Fibroblast of gingiva (primary cell): ENCODE measurements around the gene KRT40.
"Not testable (repeated sequence)": the region's sequence is repeated elsewhere in the genome, so short reads cannot be mapped to it uniquely, and the experiment has no call there.

Experiments
- DNase-seq: peaks from one replicate; pipeline ENCODE4 v3.0.0-alpha.2; 2011; ENCODE audit warnings: low read depth

KRT40 gene

DNA sequence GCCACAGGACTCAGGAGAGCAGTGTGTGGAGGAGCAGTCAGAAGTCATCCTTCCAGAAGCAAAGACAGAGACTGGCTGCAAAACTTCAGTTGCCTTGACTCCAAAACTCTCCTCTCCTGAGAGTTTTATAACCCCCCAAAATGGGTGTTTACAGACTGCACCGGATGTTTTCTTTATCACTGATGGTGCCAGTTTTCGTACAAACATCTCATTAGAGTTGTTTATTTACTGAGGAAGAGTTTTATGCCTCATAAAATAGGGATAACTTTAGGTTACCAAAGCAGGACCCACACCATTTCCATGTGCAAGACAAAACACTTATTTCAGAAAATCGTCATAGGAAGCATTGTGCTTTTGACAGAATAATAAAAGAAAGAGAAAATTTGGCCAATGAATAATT is at the start of gene KRT40:
Gene KRT40, minus strand, starts transcription at position 101 of the 400 bp plus-strand sequence. Its CDS starts 53 bp downstream, at position 48.
- no peak for DNase-seq

- DNase-seq = no peak
Observed at GRCh38 chr17:41029633-41030245, 45.6 kb upstream of the KRT40 start, which contains the start of gene KRTAP1-4. KRTAP1-4 (minus strand) TSS chr17:41030195; CDS start chr17:41030078, 117 bp downstream.

GRCh38 chr17:41026715-41027471 is 42.8 kb upstream of the KRT40 start, which contains the start of gene KRTAP1-5:
KRTAP1-5 (minus strand) TSS chr17:41027208; CDS start chr17:41027155, 53 bp downstream.
- peak; percentile 94 for DNase-seq

DNA sequence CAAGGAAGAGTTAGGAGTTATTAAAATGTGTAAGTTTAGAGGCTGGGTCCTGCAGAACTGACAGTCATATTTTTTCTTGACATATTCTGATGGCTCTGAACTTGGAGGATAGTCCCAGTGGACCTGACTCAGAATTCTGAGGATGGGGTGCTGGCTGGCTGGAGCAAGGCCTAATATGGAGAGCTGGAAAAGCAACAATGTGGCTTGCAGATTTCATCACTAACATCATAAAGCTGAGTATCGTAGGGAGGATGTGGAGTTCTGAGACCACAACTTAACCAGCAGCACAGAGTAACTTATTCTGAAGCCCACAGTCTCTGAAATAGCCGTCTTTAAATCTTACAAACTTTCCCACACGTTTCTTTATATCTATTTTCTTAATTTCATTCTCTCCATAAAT is 40.6 kb upstream of the KRT40 start:
- no peak for DNase-seq

GRCh38 chr17:41020336-41020735 is 36.2 kb upstream of the KRT40 start:
- no peak for DNase-seq

- DNase-seq = no peak
Observed at GRCh38 chr17:41019415-41019814, 35.3 kb upstream of the KRT40 start.

- no peak for DNase-seq
Observed at GRCh38 chr17:41018541-41018940, 34.4 kb upstream of the KRT40 start.

- DNase-seq = no peak
Observed at GRCh38 chr17:41016578-41017215, 32.6 kb upstream of the KRT40 start.

DNA sequence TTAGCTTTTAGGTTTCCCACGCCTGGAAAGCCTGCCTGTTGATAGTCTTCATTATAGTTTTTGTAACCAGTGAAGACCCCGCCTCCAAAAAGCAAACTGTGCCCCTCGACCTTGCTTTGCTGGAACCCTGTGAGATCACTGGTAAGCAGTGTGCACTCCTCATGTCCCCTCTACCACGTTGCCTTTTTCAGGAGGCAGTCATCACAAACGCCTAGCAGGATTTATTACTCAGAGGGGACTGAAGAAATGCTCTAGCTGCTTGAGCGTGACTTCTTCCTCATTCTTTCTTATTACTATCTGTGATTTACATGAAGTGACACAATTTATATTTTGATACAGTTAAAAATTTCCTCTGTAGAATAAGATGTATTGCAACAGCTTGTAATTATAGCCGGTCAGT is 31.3 kb upstream of the KRT40 start:
- no peak for DNase-seq

- DNase-seq = peak; percentile 72
Observed at GRCh38 chr17:41013606-41014005, 29.5 kb upstream of the KRT40 start.

- no peak for DNase-seq
Observed at GRCh38 chr17:41013181-41013580, 29.1 kb upstream of the KRT40 start.

DNA sequence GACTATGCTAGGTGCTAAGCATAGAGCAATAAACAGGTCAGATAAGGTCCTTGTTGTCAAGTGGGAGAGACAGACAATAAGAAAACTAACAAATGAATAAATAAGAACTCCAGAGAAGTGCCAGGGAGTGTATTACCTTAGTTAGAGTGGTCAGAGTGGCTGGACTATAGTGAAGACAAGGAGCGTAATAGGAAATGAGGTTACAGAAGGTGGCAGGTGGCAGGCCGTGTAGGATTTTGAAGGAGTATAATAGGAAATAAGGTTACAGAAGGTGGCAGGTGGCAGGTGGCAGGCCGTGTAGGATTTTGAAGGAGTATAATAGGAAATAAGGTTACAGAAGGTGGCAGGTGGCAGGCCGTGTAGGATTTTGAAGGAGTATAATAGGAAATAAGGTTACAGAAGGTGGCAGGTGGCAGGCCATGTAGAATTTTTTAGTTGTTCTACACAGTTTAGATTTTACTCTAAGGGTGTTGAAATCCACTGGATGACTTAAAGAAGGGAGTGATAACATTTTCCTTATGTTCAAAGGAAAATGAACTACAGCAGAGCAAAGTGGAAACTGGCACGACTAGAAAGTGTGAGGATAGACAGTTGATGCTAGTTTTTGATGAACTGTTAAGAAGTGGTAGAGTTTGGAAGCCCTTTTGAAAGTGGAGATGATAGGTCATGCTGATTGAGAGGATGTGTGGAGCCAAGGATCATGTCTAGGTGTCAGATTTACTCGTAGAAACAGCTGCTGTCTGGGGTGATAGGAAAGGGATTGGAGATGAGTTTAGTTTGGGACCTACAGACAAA is 28.4 kb upstream of the KRT40 start:
- no peak for DNase-seq

DNA sequence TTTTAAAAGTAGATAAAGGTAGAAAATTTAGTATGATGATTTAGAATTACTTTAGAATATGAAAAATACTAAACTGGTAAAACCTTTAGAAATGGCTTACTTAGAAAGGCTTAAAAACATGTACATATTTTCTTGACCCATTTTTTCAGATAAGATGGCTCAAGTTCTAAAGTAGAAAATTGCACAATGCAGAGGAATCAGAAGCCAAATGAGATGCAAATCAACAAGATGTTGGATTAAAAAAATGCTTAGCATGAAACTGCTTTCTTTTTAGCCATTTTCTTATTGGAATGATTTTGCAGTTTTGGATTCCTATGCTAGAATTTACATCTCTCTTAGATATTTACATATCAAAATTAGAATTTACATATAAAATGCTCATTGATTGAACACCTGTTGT is 26.3 kb upstream of the KRT40 start:
- peak; percentile 33 for DNase-seq

GRCh38 chr17:41009936-41010335 is 25.8 kb upstream of the KRT40 start:
- DNase-seq = no peak

DNA sequence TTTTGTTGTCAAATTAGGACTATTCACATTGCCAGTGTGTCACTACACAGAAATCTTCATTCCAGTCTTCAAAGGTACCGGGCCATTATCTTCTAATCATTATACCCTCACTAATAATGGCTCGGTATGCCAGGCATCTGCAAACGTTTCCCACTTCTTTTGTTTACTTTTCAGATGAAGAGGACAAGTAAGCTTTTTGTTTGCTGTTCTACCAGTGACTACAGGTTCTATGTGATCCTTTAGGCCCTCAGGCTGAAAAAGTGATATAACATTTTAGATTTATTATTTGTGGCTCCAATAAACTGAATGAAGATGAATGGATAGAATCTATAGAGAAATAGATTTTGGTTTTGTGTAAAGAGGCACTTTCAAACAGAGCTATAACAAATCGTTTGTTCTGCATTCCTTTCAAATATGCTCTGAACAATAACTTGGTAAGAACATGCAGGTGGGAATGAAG is 25.2 kb upstream of the KRT40 start:
- DNase-seq = no peak

DNA sequence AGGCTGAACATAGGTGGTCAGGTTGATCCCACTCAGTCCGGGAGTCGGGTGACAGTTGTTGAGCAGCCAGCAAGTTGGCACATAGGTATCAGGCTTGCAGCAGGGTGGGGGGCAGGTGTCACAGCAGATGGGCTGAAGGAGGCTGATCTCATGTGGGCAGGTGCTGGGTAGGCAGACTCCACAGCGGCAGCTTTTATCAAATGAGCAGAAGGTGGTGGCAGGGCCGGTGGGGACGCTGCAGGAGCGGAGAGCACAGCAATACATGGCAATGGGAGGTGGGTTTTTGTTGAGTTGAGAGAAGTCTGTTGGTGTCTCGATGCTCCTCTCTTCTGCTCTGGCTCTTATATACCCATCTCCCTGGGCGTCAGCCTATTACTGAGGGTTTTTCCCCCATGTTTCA is 24.7 kb upstream of the KRT40 start, which contains the start of gene KRTAP3-1:
Gene KRTAP3-1, minus strand, starts transcription at position 318 of the 400 bp plus-strand sequence. Its CDS starts 54 bp downstream, at position 264.
- DNase-seq = no peak

DNA sequence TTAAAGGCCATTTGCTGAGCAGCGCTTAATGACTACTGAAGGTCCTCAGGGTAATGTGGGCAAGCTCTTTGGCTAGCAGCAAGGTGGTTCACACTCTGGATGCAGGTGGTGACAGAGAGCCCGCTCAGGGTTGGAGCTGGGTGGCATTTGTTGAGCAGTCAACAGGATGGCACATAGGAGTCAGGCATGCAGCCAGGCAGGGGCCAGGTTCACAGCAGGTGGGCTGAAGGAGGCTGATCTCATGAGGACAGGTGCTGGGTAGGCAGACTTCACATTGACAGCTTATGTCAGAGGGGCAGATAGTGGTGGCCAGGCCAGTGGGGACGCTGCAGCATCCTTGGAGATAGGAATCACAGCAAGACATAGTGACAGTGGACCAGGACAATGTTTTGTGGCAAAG is 20.3 kb upstream of the KRT40 start:
- no peak for DNase-seq

DNA sequence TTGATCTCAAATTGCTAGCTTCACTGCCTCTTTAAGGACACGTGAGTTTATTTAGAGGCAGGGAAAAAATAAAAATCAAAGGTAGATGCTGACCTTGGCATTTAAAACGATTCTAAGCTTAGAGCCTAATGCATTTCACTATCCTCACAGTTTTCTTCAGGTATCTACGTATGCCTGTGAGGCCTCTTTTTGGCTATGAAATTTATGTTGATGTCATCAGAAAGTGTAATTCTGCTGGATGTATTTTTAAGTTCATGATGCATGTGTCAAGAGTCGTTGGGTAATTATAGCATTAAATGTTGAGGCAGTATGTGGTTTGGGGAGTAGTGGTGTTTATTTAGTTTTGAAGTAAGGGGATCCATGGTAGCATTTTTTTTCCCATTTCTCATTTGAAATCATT is 19.8 kb upstream of the KRT40 start:
- no peak for DNase-seq

- no peak for DNase-seq
Observed at GRCh38 chr17:41002814-41003213, 18.7 kb upstream of the KRT40 start.

DNA sequence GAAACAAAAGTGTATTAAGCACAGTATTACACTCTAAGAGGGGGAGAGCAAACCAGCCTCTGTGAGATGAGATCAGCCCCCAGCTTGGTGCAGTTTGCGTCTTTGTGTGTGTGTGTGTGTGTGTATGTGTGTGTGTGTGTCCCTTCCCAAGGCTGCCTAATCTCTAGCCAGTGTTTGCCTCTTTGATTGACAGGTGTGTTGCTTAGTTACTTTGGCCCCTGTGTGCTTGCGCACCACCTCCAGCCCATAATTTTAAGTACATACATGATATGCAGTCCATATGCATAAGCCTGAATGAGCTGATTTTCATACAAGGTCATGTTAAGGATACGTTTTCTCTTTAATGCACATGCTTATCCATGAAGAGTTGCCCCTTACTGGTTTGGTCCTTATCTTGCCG is 17.7 kb upstream of the KRT40 start:
- DNase-seq = no peak

DNA sequence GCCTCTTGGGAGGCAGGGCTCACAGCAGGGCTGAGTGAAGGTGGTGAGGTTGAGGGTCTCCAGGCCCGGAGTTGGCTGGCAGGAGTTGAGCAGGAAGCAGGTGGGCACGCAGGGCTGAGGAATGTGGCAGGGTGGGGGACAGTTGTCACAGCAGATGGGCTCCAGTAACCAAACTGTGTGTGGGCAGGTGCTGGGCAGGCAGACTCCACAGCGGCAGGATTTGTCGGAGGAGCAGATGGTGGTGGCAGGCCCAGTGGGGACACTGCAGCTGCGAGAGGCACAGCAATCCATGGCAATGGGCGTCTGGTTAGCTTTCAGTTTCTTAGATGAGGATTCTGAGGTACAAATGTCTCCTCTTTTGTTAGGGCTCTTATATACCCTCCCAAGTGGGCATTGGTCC is 15.4 kb upstream of the KRT40 start, which contains the start of gene KRTAP3-2:
Gene KRTAP3-2, minus strand, starts transcription at position 344 of the 400 bp plus-strand sequence. Its CDS starts 53 bp downstream, at position 291.
- DNase-seq = not testable (repeated sequence)

DNA sequence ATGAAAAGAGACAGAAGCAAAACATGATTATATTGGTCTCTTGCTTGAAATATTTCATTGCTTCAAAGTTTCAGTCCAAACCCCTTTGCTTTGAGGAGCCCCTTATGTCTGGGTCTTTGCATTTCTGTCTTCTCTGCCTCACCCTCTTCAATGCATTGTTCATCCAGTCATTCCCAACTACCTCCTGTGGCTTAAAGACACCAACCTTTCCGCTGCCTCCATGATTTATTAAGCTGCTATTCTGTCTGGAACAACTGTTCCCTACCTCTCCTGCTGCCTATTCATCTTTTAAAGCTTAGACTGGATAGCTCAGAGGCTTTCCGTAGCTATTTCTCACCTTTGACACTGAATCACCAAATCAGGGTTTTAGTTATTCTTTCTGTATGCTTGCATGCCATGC is 13.2 kb upstream of the KRT40 start:
- DNase-seq = no peak
